ENCODE measurements around the gene AURKAIP1.

DNA sequence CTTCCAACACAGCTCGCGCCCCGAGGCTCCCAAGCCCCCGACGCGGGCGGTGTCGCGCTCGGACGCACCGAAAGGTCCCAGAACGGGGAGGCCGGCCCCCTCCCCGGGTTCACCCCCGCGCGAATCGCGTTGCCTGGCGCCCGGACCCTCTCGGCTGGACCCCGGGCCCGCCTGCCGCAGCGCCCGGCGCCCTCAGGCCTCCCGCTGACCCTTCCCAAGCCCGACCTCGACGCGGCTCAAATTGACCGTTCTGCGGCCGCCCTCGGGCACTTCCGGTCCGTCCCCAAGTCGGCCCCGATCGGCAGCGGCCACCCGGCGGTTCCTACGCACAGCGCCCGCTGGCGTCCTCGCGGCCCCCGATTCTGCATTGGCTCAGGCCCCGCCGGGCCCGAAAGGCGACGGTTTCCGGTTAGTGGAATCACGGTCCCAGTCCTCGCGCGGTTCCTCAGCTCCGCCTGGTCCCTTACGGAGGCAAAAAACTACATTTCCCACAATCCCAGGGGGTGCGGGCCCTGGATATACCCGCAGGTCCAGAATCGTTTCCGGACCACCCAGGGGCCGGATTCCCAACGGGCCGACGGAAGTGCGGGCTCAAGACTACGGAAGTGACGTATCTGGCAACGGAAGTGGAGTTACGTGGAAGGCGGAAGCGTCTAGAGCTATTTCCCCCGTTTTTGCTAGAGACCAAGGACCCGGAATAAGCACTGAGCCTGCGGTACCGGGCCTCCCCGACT is at the start of gene AURKAIP1:
- TF ChIP-seq, protein P1, sequence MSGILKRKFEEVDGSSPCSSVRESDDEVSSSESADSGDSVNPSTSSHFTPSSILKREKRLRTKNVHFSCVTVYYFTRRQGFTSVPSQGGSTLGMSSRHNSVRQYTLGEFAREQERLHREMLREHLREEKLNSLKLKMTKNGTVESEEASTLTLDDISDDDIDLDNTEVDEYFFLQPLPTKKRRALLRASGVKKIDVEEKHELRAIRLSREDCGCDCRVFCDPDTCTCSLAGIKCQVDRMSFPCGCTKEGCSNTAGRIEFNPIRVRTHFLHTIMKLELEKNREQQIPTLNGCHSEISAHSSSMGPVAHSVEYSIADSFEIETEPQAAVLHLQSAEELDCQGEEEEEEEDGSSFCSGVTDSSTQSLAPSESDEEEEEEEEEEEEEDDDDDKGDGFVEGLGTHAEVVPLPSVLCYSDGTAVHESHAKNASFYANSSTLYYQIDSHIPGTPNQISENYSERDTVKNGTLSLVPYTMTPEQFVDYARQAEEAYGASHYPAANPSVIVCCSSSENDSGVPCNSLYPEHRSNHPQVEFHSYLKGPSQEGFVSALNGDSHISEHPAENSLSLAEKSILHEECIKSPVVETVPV (CRISPR knock-in tag; IDR thresholded peaks at IDR 0.05): no peak
- TF ChIP-seq RARB (CRISPR knock-in tag; IDR thresholded peaks at IDR 0.05): no peak; the same call in 1 of the 2 replicates
- TF ChIP-seq ZC3H10 (CRISPR knock-in tag; IDR thresholded peaks at IDR 0.05): no peak
- peak; percentile 80; the same call in 1 of the 2 replicates for TF ChIP-seq ZFP3 (CRISPR knock-in tag; IDR thresholded peaks at IDR 0.05)
- TF ChIP-seq ARNTL (CRISPR knock-in tag; IDR thresholded peaks at IDR 0.05; ENCODE audit: borderline replicate concordance, low read depth): no peak
- TF ChIP-seq, protein P2, sequence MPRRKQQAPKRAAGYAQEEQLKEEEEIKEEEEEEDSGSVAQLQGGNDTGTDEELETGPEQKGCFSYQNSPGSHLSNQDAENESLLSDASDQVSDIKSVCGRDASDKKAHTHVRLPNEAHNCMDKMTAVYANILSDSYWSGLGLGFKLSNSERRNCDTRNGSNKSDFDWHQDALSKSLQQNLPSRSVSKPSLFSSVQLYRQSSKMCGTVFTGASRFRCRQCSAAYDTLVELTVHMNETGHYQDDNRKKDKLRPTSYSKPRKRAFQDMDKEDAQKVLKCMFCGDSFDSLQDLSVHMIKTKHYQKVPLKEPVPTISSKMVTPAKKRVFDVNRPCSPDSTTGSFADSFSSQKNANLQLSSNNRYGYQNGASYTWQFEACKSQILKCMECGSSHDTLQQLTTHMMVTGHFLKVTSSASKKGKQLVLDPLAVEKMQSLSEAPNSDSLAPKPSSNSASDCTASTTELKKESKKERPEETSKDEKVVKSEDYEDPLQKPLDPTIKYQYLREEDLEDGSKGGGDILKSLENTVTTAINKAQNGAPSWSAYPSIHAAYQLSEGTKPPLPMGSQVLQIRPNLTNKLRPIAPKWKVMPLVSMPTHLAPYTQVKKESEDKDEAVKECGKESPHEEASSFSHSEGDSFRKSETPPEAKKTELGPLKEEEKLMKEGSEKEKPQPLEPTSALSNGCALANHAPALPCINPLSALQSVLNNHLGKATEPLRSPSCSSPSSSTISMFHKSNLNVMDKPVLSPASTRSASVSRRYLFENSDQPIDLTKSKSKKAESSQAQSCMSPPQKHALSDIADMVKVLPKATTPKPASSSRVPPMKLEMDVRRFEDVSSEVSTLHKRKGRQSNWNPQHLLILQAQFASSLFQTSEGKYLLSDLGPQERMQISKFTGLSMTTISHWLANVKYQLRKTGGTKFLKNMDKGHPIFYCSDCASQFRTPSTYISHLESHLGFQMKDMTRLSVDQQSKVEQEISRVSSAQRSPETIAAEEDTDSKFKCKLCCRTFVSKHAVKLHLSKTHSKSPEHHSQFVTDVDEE (CRISPR knock-in tag; IDR thresholded peaks at IDR 0.05): peak; percentile 67
- TF ChIP-seq, protein P3, sequence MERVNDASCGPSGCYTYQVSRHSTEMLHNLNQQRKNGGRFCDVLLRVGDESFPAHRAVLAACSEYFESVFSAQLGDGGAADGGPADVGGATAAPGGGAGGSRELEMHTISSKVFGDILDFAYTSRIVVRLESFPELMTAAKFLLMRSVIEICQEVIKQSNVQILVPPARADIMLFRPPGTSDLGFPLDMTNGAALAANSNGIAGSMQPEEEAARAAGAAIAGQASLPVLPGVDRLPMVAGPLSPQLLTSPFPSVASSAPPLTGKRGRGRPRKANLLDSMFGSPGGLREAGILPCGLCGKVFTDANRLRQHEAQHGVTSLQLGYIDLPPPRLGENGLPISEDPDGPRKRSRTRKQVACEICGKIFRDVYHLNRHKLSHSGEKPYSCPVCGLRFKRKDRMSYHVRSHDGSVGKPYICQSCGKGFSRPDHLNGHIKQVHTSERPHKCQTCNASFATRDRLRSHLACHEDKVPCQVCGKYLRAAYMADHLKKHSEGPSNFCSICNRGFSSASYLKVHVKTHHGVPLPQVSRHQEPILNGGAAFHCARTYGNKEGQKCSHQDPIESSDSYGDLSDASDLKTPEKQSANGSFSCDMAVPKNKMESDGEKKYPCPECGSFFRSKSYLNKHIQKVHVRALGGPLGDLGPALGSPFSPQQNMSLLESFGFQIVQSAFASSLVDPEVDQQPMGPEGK (CRISPR knock-in tag; IDR thresholded peaks at IDR 0.05; ENCODE audit: borderline replicate concordance): peak; percentile 72; the same call in 1 of the 2 replicates
- no peak for TF ChIP-seq GLIS3 (CRISPR knock-in tag; IDR thresholded peaks at IDR 0.05)
- TF ChIP-seq ZFP30 (CRISPR knock-in tag; IDR thresholded peaks at IDR 0.05): no peak
- no peak for TF ChIP-seq ESRRG (CRISPR knock-in tag; IDR thresholded peaks at IDR 0.05)
- no peak for TF ChIP-seq BACH2 (CRISPR knock-in tag; IDR thresholded peaks at IDR 0.05; ENCODE audit: borderline replicate concordance)
- no peak for TF ChIP-seq CSDC2 (CRISPR knock-in tag; IDR thresholded peaks at IDR 0.05)
- TF ChIP-seq, protein P4, sequence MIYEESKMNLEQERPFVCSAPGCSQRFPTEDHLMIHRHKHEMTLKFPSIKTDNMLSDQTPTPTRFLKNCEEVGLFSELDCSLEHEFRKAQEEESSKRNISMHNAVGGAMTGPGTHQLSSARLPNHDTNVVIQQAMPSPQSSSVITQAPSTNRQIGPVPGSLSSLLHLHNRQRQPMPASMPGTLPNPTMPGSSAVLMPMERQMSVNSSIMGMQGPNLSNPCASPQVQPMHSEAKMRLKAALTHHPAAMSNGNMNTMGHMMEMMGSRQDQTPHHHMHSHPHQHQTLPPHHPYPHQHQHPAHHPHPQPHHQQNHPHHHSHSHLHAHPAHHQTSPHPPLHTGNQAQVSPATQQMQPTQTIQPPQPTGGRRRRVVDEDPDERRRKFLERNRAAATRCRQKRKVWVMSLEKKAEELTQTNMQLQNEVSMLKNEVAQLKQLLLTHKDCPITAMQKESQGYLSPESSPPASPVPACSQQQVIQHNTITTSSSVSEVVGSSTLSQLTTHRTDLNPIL (CRISPR knock-in tag; IDR thresholded peaks at IDR 0.05; ENCODE audit: low read depth): no peak
- TF ChIP-seq ZNF70 (CRISPR knock-in tag; IDR thresholded peaks at IDR 0.05): peak; percentile 10; the same call in 1 of the 2 replicates

All from SK-N-SH treated with all-trans-retinoic acid at 6 μM for 48 hours (cell line).